ENCODE results near the gene CXXC1. TPM values are rescaled to one million over a fixed set of nuclear protein-coding genes. Genes with fewer than 3 reads are reported as not detected.

The CXXC1 gene
- total and polyA plus RNA-seq, 2 of the 13 experiments (the other 11 are each of a cell fraction or from before 2014, with no cell fraction given), result 32.9 to 39.0 TPM

- peak; percentile 23; the same call in 1 of the 2 replicates for TF ChIP-seq ZNF280D (CRISPR knock-in tag; IDR thresholded peaks at IDR 0.05)
- no peak for TF ChIP-seq GATAD2A (CRISPR knock-in tag; IDR thresholded peaks at IDR 0.05)
- 0 out of 2 replicates have a peak, but pooled peaks have one; percentile 63 for TF ChIP-seq NR0B2 (CRISPR knock-in tag; IDR thresholded peaks at IDR 0.05)
- no peak for TF ChIP-seq ZNF703 (CRISPR knock-in tag; IDR thresholded peaks at IDR 0.05; ENCODE audit: borderline replicate concordance)
- TF ChIP-seq TEAD3 (CRISPR knock-in tag; optimal IDR thresholded peaks at IDR 0.05; ENCODE audit: borderline replicate concordance), result peak; percentile 95
- no peak for TF ChIP-seq ZNF549 (CRISPR knock-in tag; IDR thresholded peaks at IDR 0.05)
- no peak; a peak in 1 of 4 replicates for TF ChIP-seq EP300 (IDR thresholded peaks at IDR 0.05; ENCODE audit: low read depth in 2 of 2, low read length in 2 of 2)
- peak; percentile 12; the same call in 1 of the 2 replicates for TF ChIP-seq EP300 (CRISPR knock-in tag; IDR thresholded peaks at IDR 0.05; ENCODE audit: borderline replicate concordance)
- TF ChIP-seq, protein P1, sequence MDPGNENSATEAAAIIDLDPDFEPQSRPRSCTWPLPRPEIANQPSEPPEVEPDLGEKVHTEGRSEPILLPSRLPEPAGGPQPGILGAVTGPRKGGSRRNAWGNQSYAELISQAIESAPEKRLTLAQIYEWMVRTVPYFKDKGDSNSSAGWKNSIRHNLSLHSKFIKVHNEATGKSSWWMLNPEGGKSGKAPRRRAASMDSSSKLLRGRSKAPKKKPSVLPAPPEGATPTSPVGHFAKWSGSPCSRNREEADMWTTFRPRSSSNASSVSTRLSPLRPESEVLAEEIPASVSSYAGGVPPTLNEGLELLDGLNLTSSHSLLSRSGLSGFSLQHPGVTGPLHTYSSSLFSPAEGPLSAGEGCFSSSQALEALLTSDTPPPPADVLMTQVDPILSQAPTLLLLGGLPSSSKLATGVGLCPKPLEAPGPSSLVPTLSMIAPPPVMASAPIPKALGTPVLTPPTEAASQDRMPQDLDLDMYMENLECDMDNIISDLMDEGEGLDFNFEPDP (CRISPR knock-in tag; conservative IDR thresholded peaks at IDR 0.05), result no peak
- no peak for TF ChIP-seq ZNF768 (CRISPR knock-in tag; IDR thresholded peaks at IDR 0.05)
- peak; percentile 31; the same call in 1 of the 2 replicates for TF ChIP-seq RFXAP (CRISPR knock-in tag; IDR thresholded peaks at IDR 0.05; ENCODE audit: borderline replicate concordance)
- no peak for TF ChIP-seq MTF1 (CRISPR knock-in tag; IDR thresholded peaks at IDR 0.05)
- TF ChIP-seq SP2 (CRISPR knock-in tag; IDR thresholded peaks at IDR 0.05), result peak; percentile 54
- peak; percentile 84 for TF ChIP-seq ERF (CRISPR knock-in tag; IDR thresholded peaks at IDR 0.05)
- peak; percentile 73; the same call in 1 of the 2 replicates for TF ChIP-seq FOXK1 (CRISPR knock-in tag; IDR thresholded peaks at IDR 0.05; ENCODE audit: borderline replicate concordance, low read depth)
- no peak for TF ChIP-seq MTF2 (CRISPR knock-in tag; IDR thresholded peaks at IDR 0.05; ENCODE audit: borderline replicate concordance)
- TF ChIP-seq ZFP1 (CRISPR knock-in tag; IDR thresholded peaks at IDR 0.05), result peak; percentile 57; the same call in 1 of the 2 replicates
- TF ChIP-seq ZNF205 (CRISPR knock-in tag; IDR thresholded peaks at IDR 0.05), result peak; percentile 52; the same call in 1 of the 2 replicates
- TF ChIP-seq, protein P2, sequence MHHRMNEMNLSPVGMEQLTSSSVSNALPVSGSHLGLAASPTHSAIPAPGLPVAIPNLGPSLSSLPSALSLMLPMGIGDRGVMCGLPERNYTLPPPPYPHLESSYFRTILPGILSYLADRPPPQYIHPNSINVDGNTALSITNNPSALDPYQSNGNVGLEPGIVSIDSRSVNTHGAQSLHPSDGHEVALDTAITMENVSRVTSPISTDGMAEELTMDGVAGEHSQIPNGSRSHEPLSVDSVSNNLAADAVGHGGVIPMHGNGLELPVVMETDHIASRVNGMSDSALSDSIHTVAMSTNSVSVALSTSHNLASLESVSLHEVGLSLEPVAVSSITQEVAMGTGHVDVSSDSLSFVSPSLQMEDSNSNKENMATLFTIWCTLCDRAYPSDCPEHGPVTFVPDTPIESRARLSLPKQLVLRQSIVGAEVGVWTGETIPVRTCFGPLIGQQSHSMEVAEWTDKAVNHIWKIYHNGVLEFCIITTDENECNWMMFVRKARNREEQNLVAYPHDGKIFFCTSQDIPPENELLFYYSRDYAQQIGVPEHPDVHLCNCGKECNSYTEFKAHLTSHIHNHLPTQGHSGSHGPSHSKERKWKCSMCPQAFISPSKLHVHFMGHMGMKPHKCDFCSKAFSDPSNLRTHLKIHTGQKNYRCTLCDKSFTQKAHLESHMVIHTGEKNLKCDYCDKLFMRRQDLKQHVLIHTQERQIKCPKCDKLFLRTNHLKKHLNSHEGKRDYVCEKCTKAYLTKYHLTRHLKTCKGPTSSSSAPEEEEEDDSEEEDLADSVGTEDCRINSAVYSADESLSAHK (CRISPR knock-in tag; IDR thresholded peaks at IDR 0.05; ENCODE audit: borderline replicate concordance), result no peak
- TF ChIP-seq ZNF264 (CRISPR knock-in tag; IDR thresholded peaks at IDR 0.05), result no peak
- peak; percentile 68; the same call in 1 of the 2 replicates for TF ChIP-seq ARNT2 (CRISPR knock-in tag; IDR thresholded peaks at IDR 0.05; ENCODE audit: low read depth)
- TF ChIP-seq MIER3 (CRISPR knock-in tag; IDR thresholded peaks at IDR 0.05; ENCODE audit: borderline replicate concordance), result peak; percentile 92; the same call in 1 of the 2 replicates
- TF ChIP-seq ZNF484 (CRISPR knock-in tag; IDR thresholded peaks at IDR 0.05; ENCODE audit: borderline replicate concordance, low read depth), result no peak
These were observed at the start of gene CXXC1 (continued) for GRCh38 chr18:50287441-50288347.
